ENCODE results near the gene RANBP1.

- TF ChIP-seq CTCF (IDR thresholded peaks at IDR 0.05) (no peak), POLR2A (IDR thresholded peaks at IDR 0.05; ENCODE audit: low read depth) (no peak), EP300 (IDR thresholded peaks at IDR 0.05) (no peak)
Measured at GRCh38 chr22:20088263-20088648, 27.6 kb upstream of the RANBP1 start.
